Measurements from ENCODE around the gene FTHL17.

DNA sequence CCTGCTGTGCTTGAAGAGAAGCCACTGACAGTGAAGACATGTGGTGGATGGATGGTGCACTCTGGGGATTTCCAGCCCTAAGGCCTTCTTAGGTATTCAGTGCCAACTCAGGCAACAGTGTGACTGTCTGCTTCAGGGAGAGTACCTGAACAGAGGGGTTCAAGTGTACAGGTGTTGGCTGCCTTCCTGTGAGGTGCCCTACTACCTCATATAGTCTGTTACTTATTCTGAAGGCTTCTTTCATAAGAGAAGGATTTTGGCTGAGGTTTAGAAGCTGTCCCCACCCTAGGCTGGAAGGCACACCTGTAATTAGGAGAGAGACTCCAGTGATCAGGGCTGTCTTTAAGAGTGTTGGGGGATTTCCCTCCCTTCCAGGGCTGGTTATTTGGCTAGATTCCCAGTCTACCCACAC, 1.8 kb downstream of the FTHL17 start:
- no peak for TF ChIP-seq POLR2A (IDR thresholded peaks at IDR 0.05)
- TF ChIP-seq, protein P1, sequence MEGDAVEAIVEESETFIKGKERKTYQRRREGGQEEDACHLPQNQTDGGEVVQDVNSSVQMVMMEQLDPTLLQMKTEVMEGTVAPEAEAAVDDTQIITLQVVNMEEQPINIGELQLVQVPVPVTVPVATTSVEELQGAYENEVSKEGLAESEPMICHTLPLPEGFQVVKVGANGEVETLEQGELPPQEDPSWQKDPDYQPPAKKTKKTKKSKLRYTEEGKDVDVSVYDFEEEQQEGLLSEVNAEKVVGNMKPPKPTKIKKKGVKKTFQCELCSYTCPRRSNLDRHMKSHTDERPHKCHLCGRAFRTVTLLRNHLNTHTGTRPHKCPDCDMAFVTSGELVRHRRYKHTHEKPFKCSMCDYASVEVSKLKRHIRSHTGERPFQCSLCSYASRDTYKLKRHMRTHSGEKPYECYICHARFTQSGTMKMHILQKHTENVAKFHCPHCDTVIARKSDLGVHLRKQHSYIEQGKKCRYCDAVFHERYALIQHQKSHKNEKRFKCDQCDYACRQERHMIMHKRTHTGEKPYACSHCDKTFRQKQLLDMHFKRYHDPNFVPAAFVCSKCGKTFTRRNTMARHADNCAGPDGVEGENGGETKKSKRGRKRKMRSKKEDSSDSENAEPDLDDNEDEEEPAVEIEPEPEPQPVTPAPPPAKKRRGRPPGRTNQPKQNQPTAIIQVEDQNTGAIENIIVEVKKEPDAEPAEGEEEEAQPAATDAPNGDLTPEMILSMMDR (IDR thresholded peaks at IDR 0.05) = no peak
